ENCODE data around the gene EVA1C. TPM values are rescaled to one million over a fixed set of nuclear protein-coding genes. Genes with fewer than 3 reads are reported as not detected.
"Not testable (repeated sequence)": the region's sequence is repeated elsewhere in the genome, so short reads cannot be mapped to it uniquely, and the experiment has no call there.

The EVA1C gene
- total and polyA plus RNA-seq, 2 donors (not counting 3 experiments of a cell fraction or from before 2014, with no cell fraction given) = 22.8 to 38.6 TPM

DNA sequence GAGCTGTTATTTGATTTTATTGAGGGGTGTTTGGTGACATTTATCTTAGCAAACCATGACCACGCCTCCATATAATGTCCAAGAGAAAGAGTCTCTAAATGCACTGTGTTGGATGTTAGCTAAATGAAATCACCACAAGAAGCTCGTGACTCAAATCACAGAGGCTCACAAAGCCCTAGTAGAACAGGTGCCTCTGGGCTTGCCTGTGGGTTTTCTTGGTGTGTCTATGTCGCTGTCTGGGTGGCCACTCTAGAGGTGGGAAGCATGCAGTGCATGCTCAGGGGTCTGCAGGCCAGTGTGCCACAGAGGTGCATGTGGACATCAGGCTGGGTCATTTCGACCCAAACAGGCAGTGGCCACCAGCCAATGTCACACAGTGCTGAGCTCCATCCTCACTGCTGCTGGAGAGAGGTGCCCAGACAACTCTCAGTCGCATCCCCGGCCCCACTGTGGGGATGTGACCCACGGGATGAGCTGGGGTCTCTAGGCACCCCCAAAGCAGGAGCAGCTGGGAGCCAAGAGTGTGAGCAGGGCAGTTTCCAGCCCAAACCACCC, 94.0 kb downstream of the EVA1C start:
- DNase-seq (ENCODE audit: low read depth, low spot score); H4K20me1 ChIP-seq (replicated peaks; ENCODE audit: control insufficient read depth, extremely low read depth, insufficient read depth, low read length); FAIRE-seq; H3K36me3 ChIP-seq (ENCODE audit: control insufficient read depth in 2 of 2, extremely low read depth in 1 of 2, insufficient read depth in 2 of 2, low read length in 2 of 2); H3K9me1 ChIP-seq (replicated peaks; ENCODE audit: control insufficient read depth, extremely low read depth, insufficient read depth, low read length); H3K4me1 ChIP-seq (ENCODE audit: control insufficient read depth, extremely low read depth, insufficient read depth, low read length); H3K4me2 ChIP-seq (ENCODE audit: insufficient read depth, low read length); BruUV-seq (replicated peaks); H2AFZ ChIP-seq (ENCODE audit: low read depth, low read length); dilution Hi-C loops (cut with MboI; ENCODE audit: extremely low pct_ligation_motif_present, low sequenced_read_pairs); H3K27me3 ChIP-seq (ENCODE audit: control insufficient read depth in 2 of 2, insufficient read depth in 2 of 2, low read length in 2 of 2); H3K4me3 ChIP-seq (replicated peaks in 1 of 3; ENCODE audit: insufficient read depth in 1 of 3, low read depth in 1 of 3, low read length in 3 of 3); H3K9me3 ChIP-seq (replicated peaks; ENCODE audit: control insufficient read depth, insufficient read depth, low read length); H3K9ac ChIP-seq (replicated peaks; ENCODE audit: extremely low read depth, insufficient read depth, low read length); H3K79me2 ChIP-seq (ENCODE audit: control insufficient read depth, insufficient read depth, low read length); intact Hi-C loops (cut with micrococcal nuclease); H3K27ac ChIP-seq (ENCODE audit: insufficient read depth, low read depth, low read length): not testable (repeated sequence)
- POLR2A ChIA-PET = interaction anchor here (0.8 kb wide), 1 partner anchor 11 kb away, joined by 3 read pairs; no protein-coding TSS in a partner anchor
- CTCF ChIA-PET = interaction anchor here (0.9 to 1.0 kb wide), 2 partner anchors 91 to 103 kb away, joined by 3 read pairs; no protein-coding TSS in a partner anchor

DNA sequence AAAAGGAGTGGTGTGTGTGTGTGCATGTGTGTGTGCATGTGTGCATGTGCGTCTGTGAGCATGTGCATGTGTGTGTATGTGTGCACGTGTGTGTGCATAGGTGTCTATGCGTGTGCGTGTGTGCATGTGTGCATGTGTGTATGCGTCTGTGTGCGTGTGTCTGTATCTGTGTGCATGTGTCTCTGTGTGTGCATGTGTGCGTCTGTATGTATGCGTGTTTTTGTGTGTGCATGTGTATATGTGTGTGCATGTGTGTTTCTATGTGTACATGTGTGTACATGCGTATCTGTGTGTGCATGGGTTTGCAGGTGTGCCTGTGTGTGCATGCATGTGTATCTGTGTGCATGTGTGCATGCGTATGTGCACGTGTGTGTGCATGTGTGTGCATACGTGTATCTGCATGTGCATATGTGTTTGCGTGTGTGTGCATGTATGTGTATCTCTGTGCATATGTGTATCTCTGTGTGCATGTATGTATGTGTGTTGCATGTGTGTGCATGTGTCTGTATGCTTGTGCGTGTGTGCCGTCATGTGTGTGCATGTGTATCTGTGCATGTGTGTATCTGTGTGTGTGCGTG, 94.9 kb downstream of the EVA1C start:
- FAIRE-seq = peak; percentile 8
- Histone ChIP-seq H3K9me3 (replicated peaks; ENCODE audit: control insufficient read depth, insufficient read depth, low read length) (no peaks in the 10 kb centered on the region), H3K27ac (ENCODE audit: insufficient read depth, low read depth, low read length) (no peak overlapping the region), H3K9ac (replicated peaks; ENCODE audit: extremely low read depth, insufficient read depth, low read length) (no peak overlapping the region), H3K36me3 (ENCODE audit: control insufficient read depth in 2 of 2, extremely low read depth in 1 of 2, insufficient read depth in 2 of 2, low read length in 2 of 2) (peaks cover 0 to 4% of the 10 kb centered on the region in 2 experiments), H4K20me1 (replicated peaks; ENCODE audit: control insufficient read depth, extremely low read depth, insufficient read depth, low read length) (no peaks in the 10 kb centered on the region), H3K4me3 (replicated peaks in 1 of 3; ENCODE audit: insufficient read depth in 1 of 3, low read depth in 1 of 3, low read length in 3 of 3) (no peak overlapping the region), H3K4me1 (ENCODE audit: control insufficient read depth, extremely low read depth, insufficient read depth, low read length) (no peaks in the 10 kb centered on the region), H3K79me2 (ENCODE audit: control insufficient read depth, insufficient read depth, low read length) (no peaks in the 10 kb centered on the region), H2AFZ (ENCODE audit: low read depth, low read length) (no peak overlapping the region), H3K27me3 (ENCODE audit: control insufficient read depth in 2 of 2, insufficient read depth in 2 of 2, low read length in 2 of 2) (no peaks in the 10 kb centered on the region), H3K4me2 (ENCODE audit: insufficient read depth, low read length) (no peak overlapping the region), H3K9me1 (replicated peaks; ENCODE audit: control insufficient read depth, extremely low read depth, insufficient read depth, low read length) (no peaks in the 10 kb centered on the region)
- no TSS peak for BruUV-seq (replicated peaks)
- CTCF ChIA-PET = interaction anchor here (0.9 to 1.0 kb wide), 2 partner anchors 92 to 104 kb away, joined by 3 read pairs; no protein-coding TSS in a partner anchor
- dilution Hi-C loops (cut with MboI; ENCODE audit: extremely low pct_ligation_motif_present, low sequenced_read_pairs) = no loop called here
- intact Hi-C loops (cut with micrococcal nuclease) = no loop called here
- TF ChIP-seq EZH2 (IDR thresholded peaks at IDR 0.05; ENCODE audit: borderline replicate concordance, low read depth, low read length, severe bottlenecking) = no peak
- no peak for TF ChIP-seq POLR2A (IDR thresholded peaks at IDR 0.05; ENCODE audit: low read depth, low read length)
- TF ChIP-seq GATA2 (IDR thresholded peaks at IDR 0.05; ENCODE audit: insufficient read depth, insufficient read length, low read depth, low read length) = no peak
- no peak for TF ChIP-seq POLR2AphosphoS5 (IDR thresholded peaks at IDR 0.05; ENCODE audit: insufficient read depth, low read depth, low read length)
- no peak for TF ChIP-seq FOS (IDR thresholded peaks at IDR 0.05; ENCODE audit: borderline replicate concordance, insufficient read depth, low read length)
- TF ChIP-seq, protein P1, sequence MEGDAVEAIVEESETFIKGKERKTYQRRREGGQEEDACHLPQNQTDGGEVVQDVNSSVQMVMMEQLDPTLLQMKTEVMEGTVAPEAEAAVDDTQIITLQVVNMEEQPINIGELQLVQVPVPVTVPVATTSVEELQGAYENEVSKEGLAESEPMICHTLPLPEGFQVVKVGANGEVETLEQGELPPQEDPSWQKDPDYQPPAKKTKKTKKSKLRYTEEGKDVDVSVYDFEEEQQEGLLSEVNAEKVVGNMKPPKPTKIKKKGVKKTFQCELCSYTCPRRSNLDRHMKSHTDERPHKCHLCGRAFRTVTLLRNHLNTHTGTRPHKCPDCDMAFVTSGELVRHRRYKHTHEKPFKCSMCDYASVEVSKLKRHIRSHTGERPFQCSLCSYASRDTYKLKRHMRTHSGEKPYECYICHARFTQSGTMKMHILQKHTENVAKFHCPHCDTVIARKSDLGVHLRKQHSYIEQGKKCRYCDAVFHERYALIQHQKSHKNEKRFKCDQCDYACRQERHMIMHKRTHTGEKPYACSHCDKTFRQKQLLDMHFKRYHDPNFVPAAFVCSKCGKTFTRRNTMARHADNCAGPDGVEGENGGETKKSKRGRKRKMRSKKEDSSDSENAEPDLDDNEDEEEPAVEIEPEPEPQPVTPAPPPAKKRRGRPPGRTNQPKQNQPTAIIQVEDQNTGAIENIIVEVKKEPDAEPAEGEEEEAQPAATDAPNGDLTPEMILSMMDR (IDR thresholded peaks at IDR 0.05; ENCODE audit: extremely low read depth in 1 of 2, insufficient read depth in 1 of 2, low read depth in 1 of 2, low read length in 2 of 2) = no peak
- no peak for TF ChIP-seq MAX (IDR thresholded peaks at IDR 0.05; ENCODE audit: insufficient read depth, insufficient read length)
- TF ChIP-seq MYC (IDR thresholded peaks at IDR 0.05; ENCODE audit: low read depth, low read length) = no peak
- no peak for TF ChIP-seq JUN (IDR thresholded peaks at IDR 0.05; ENCODE audit: borderline replicate concordance, insufficient read depth, insufficient read length, low read depth)
- DNase-seq (ENCODE audit: low read depth, low spot score) = no peak
- POLR2A ChIA-PET = no interaction called here

Measured in endothelial cell of umbilical vein (primary cell).